MM.1S (cell line): ENCODE data around the gene UBE2R2.

Source experiments
- DNase-seq: peaks from one replicate; pipeline ENCODE4 v3.0.0-alpha.2; 2015
- H2AFZ ChIP-seq: fragments of 300-600 bp; sonication (generic); 2 replicates; pipeline ENCODE4 v1.6.0; 2016; ENCODE audit warnings: antibody characterized with exemption, low read length
- H3F3A ChIP-seq: fragments of 300-600 bp; sonication (generic); 2 replicates; pipeline ENCODE4 v1.6.1; 2016; ENCODE audit warnings: mild to moderate bottlenecking, antibody characterized with exemption, low read length, moderate library complexity, mixed read lengths; ENCODE audit not compliant: insufficient read depth
- H3K27ac ChIP-seq: fragments of 300-600 bp; sonication (generic); 2 replicates; pipeline ENCODE4 v1.5.1; 2016; ENCODE audit warnings: mild to moderate bottlenecking, low read length
- H3K27me3 ChIP-seq: fragments of 300-600 bp; sonication (generic); replicated peaks from 2 replicates; pipeline ENCODE4 v1.6.0; 2016; ENCODE audit warnings: low read length; ENCODE audit not compliant: insufficient read depth
- H3K36me3 ChIP-seq: fragments of 300-600 bp; sonication (generic); replicated peaks from 2 replicates; pipeline ENCODE4 v1.6.1; 2016; ENCODE audit warnings: mild to moderate bottlenecking, low read length, mixed read lengths; ENCODE audit not compliant: insufficient read depth
- H3K4me1 ChIP-seq: fragments of 300-600 bp; sonication (generic); 2 replicates; pipeline ENCODE4 v1.6.1; 2016; ENCODE audit warnings: low read length, mixed read lengths
- H3K4me2 ChIP-seq: fragments of 300-600 bp; sonication (generic); 2 replicates; pipeline ENCODE4 v1.6.0; 2016; ENCODE audit warnings: low read depth, low read length
- H3K4me3 ChIP-seq: fragments of 300-600 bp; sonication (generic); 2 replicates; pipeline ENCODE4 v1.5.1; 2016; ENCODE audit warnings: low read length, mixed read lengths
- H3K79me2 ChIP-seq: fragments of 300-600 bp; sonication (generic); 2 replicates; pipeline ENCODE4 v1.6.1; 2016; ENCODE audit warnings: mixed run types, low read length, mixed read lengths
- H3K9ac ChIP-seq: fragments of 300-600 bp; sonication (generic); 2 replicates; pipeline ENCODE4 v1.6.1; 2016; ENCODE audit warnings: low read length, mixed read lengths
- H3K9me2 ChIP-seq: fragments of 300-600 bp; sonication (generic); replicated peaks from 2 replicates; pipeline ENCODE4 v1.6.1; 2016; ENCODE audit warnings: mild to moderate bottlenecking, low read length, mixed read lengths; ENCODE audit not compliant: insufficient read depth
- H3K9me3 ChIP-seq: fragments of 300-600 bp; sonication (generic); replicated peaks from 2 replicates; pipeline ENCODE4 v1.6.1; 2016; ENCODE audit warnings: mild to moderate bottlenecking, low read length, mixed read lengths; ENCODE audit not compliant: insufficient read depth
- H4K20me1 ChIP-seq: fragments of 300-600 bp; sonication (generic); 2 replicates; pipeline ENCODE4 v1.6.1; 2016; ENCODE audit warnings: mild to moderate bottlenecking, low read length, moderate library complexity, mixed read lengths; ENCODE audit not compliant: insufficient read depth
- CTCF ChIP-seq: fragments of 300-600 bp; sonication (generic); IDR thresholded peaks from 2 replicates; pipeline ENCODE4 v1.5.1; 2016; ENCODE audit warnings: antibody characterized with exemption, low read length, mixed read lengths
- EZH2 ChIP-seq: fragments of 300-600 bp; sonication (generic); optimal IDR thresholded peaks from 2 replicates; pipeline ENCODE3; 2017; ENCODE audit warnings: low read depth, mild to moderate bottlenecking, antibody characterized with exemption, low read length, mixed read lengths
- EZH2phosphoT487 ChIP-seq: fragments of 300-600 bp; sonication (generic); IDR thresholded peaks from 2 replicates; pipeline ENCODE4 v1.6.1; 2018; ENCODE audit warnings: antibody characterized with exemption, low read length

Gene UBE2R2

GRCh38 chr9:33781736-33782135 is 35.2 kb upstream of the UBE2R2 start:
- Histone ChIP-seq H3K9me2 (no peaks in the 10 kb centered on the region), H3K36me3 (no peaks in the 10 kb centered on the region), H3K27me3 (no peaks in the 10 kb centered on the region), H3K4me3 (no peak overlapping the region), H3K9ac (no peak overlapping the region), H3F3A (no peaks in the 10 kb centered on the region), H4K20me1 (no peaks in the 10 kb centered on the region), H3K4me2 (no peak overlapping the region), H2AFZ (no peak overlapping the region), H3K4me1 (peaks cover 3% of the 10 kb centered on the region; the same call in 1 of the 2 replicates), H3K27ac (no peak overlapping the region), H3K79me2 (no peaks in the 10 kb centered on the region), H3K9me3 (no peaks in the 10 kb centered on the region)
- TF ChIP-seq EZH2phosphoT487 (no peak), CTCF (no peak), EZH2 (no peak)
- no peak for DNase-seq

DNA sequence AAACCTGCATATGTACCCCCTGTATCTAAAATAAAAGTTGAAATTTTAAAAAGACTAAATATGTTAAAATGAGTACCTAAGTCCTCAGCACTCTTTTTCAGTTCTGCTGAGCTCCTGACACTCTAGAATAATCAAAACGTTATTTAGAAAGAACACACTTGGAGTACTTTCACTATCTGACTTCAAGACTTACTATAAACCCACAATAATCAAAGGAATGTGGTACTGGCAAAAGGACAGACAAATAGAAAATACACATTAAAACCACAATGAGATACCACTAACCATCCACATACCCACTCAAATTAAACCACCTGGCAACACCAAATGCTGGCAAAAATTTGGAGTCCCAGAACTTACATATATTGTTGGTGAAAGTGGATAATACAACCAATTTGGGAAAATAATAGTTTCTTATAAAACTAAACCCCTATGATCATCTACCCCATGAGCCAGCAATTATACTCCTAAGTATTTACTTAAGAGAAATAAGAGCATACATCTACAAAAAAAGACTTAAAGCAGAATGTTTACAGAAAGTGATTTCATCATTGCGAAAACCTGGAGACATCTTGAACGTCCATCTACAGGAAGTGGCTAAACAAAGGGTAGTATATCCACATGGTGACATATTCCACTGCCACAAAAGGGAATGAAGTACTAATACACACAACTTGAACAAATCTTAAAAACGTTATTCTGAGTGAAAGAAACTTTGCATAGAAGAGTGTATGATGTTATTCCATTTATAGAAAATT is 34.4 kb upstream of the UBE2R2 start:
- Histone ChIP-seq H3K9ac (no peak overlapping the region), H3K9me3 (no peaks in the 10 kb centered on the region), H3K79me2 (no peaks in the 10 kb centered on the region), H3K4me2 (no peak overlapping the region), H3F3A (no peaks in the 10 kb centered on the region), H3K27me3 (no peaks in the 10 kb centered on the region), H4K20me1 (no peaks in the 10 kb centered on the region), H3K4me3 (no peak overlapping the region), H2AFZ (no peak overlapping the region), H3K27ac (no peak overlapping the region), H3K36me3 (no peaks in the 10 kb centered on the region), H3K4me1 (peaks cover 3% of the 10 kb centered on the region; the same call in 1 of the 2 replicates), H3K9me2 (no peaks in the 10 kb centered on the region)
- no peak for TF ChIP-seq EZH2phosphoT487
- TF ChIP-seq EZH2: no peak
- no peak for TF ChIP-seq CTCF
- DNase-seq: no peak

DNA sequence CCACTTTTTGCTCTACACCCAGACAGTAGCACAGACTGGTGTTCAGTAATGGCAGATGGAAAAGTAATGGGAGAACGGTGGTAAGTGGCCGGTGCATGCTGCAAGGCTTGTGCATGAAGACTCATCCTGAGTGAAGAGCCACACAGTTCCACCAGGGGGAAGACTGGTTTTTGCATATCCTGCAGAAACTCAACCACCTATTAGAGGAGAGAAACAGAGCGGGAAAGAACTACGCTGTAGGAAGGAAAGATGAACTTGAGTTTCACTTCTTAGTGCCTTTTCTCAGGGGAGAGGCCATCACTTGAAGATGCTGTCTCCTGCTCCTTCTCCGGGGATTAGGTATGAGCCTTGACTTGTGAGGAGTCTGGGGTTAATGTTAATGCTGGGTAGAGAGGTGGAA is 31.0 kb upstream of the UBE2R2 start:
- no peak overlapping the region for H2AFZ ChIP-seq
- no peaks in the 10 kb centered on the region for H3K79me2 ChIP-seq
- H3K27me3 ChIP-seq: no peaks in the 10 kb centered on the region
- no peaks in the 10 kb centered on the region for H3K9me3 ChIP-seq
- H4K20me1 ChIP-seq: no peaks in the 10 kb centered on the region
- H3K36me3 ChIP-seq: no peaks in the 10 kb centered on the region
- TF ChIP-seq CTCF: no peak
- TF ChIP-seq EZH2: no peak
- TF ChIP-seq EZH2phosphoT487: no peak
- no peak overlapping the region for H3K4me2 ChIP-seq
- no peak overlapping the region for H3K27ac ChIP-seq
- no peak overlapping the region for H3K9ac ChIP-seq
- H3F3A ChIP-seq: no peaks in the 10 kb centered on the region
- DNase-seq: no peak
- H3K4me1 ChIP-seq: no peaks in the 10 kb centered on the region
- H3K9me2 ChIP-seq: no peaks in the 10 kb centered on the region
- no peak overlapping the region for H3K4me3 ChIP-seq
